A673 (cell line): ENCODE data around the gene LCA5L.

Experiments used
- EZH2 ChIP-seq: fragments of 200-600 bp; sonication (generic); IDR thresholded peaks from 2 replicates; pipeline ENCODE4 v1.6.1; 2017; ENCODE audit warnings: borderline replicate concordance, low read depth, mild to moderate bottlenecking, mixed read lengths, antibody characterized with exemption, low read length; ENCODE audit not compliant: poor library complexity, severe bottlenecking
- TF ChIP-seq, protein P1 (sequence below): fragments of 300-800, 200-600 bp; sonication (generic); conservative IDR thresholded peaks from 2 replicates; pipeline ENCODE4 v1.5.1; 2017; ENCODE audit warnings: low read depth, mild to moderate bottlenecking, antibody characterized with exemption, low read length, moderate library complexity, mixed read lengths

DNA sequence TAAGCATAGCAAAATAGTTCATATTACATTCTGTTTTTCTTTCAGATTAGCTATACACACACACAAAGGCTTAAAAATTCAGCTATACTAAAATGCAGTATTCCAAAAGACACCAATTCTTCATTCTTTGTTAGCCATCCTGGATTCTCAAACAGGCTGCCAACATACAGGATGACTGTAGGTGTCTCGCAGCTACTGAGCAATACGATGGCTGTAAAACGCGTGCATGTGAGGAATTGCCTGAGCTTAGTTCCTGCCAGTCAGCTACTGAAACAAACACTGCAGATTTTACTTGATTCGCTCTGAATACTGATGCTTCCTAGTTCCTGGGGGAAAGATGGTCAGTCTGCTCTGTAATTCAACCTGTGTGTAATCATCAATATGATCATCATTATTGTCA lies 71.9 kb downstream of the LCA5L start:
- TF ChIP-seq, protein P1, sequence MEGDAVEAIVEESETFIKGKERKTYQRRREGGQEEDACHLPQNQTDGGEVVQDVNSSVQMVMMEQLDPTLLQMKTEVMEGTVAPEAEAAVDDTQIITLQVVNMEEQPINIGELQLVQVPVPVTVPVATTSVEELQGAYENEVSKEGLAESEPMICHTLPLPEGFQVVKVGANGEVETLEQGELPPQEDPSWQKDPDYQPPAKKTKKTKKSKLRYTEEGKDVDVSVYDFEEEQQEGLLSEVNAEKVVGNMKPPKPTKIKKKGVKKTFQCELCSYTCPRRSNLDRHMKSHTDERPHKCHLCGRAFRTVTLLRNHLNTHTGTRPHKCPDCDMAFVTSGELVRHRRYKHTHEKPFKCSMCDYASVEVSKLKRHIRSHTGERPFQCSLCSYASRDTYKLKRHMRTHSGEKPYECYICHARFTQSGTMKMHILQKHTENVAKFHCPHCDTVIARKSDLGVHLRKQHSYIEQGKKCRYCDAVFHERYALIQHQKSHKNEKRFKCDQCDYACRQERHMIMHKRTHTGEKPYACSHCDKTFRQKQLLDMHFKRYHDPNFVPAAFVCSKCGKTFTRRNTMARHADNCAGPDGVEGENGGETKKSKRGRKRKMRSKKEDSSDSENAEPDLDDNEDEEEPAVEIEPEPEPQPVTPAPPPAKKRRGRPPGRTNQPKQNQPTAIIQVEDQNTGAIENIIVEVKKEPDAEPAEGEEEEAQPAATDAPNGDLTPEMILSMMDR, result peak; percentile 39
- TF ChIP-seq EZH2, result no peak
